ENCODE results near the gene CALB2. TPM values are rescaled to one million over a fixed set of nuclear protein-coding genes. Genes with fewer than 3 reads are reported as not detected.

CALB2 gene
- total and polyA plus RNA-seq, 2 of the 13 experiments (the other 11 are each of a cell fraction or from before 2014, with no cell fraction given): 0.37 to 0.40 TPM

DNA sequence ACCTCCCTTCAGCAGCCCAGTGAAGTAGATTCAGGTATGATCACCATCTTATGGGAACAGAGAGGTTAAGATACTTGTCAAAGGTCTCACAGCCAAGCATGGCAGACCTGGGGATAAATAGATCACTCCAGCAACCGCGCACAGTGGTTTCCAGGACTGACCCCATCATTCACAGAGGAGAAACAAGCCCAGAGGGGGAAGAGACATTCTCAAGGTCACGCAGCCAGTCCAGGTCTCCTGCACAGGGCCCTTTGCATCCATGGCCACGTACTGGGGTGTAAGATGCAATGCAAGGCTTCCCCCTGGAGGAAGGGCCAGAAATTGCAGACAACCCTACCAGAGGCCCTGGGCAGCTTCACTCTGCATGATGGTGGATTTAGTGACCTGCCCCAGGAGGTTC is 63.4 kb downstream of the CALB2 start (continued):
- TF ChIP-seq ZMYM3 (CRISPR knock-in tag; IDR thresholded peaks at IDR 0.05) (peak; percentile 87), SCMH1 (CRISPR knock-in tag; IDR thresholded peaks at IDR 0.05; ENCODE audit: borderline replicate concordance) (no peak), RAD21 (CRISPR knock-in tag; IDR thresholded peaks at IDR 0.05) (peak; percentile 51; the same call in 1 of the 2 replicates), RORA (CRISPR knock-in tag; IDR thresholded peaks at IDR 0.05) (no peak), ZNF768 (CRISPR knock-in tag; IDR thresholded peaks at IDR 0.05) (peak; percentile 94), THYN1 (CRISPR knock-in tag; IDR thresholded peaks at IDR 0.05; ENCODE audit: borderline replicate concordance, low read depth) (no peak), ZNF605 (CRISPR knock-in tag; IDR thresholded peaks at IDR 0.05) (0 out of 2 replicates have a peak, but pooled peaks have one; percentile 30), ZNF12 (CRISPR knock-in tag; IDR thresholded peaks at IDR 0.05) (no peak), RARG (CRISPR knock-in tag; IDR thresholded peaks at IDR 0.05; ENCODE audit: low read depth) (no peak), SMARCE1 (IDR thresholded peaks at IDR 0.05; ENCODE audit: borderline replicate concordance) (no peak), ZNF138 (CRISPR knock-in tag; IDR thresholded peaks at IDR 0.05; ENCODE audit: low read depth) (no peak), PTBP1 (IDR thresholded peaks at IDR 0.05; ENCODE audit: low read depth, low read length, poor library complexity, severe bottlenecking) (no peak), ZNF550 (CRISPR knock-in tag; IDR thresholded peaks at IDR 0.05; ENCODE audit: borderline replicate concordance) (no peak)
- TF ChIP-seq, protein P1, sequence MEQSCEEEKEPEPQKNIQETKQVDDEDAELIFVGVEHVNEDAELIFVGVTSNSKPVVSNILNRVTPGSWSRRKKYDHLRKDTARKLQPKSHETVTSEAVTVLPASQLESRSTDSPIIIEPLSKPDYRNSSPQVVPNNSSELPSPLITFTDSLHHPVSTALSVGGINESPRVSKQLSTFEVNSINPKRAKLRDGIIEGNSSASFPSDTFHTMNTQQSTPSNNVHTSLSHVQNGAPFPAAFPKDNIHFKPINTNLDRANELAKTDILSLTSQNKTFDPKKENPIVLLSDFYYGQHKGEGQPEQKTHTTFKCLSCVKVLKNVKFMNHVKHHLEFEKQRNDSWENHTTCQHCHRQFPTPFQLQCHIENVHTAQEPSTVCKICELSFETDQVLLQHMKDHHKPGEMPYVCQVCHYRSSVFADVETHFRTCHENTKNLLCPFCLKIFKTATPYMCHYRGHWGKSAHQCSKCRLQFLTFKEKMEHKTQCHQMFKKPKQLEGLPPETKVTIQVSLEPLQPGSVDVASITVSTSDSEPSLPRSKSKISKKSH (CRISPR knock-in tag; IDR thresholded peaks at IDR 0.05; ENCODE audit: borderline replicate concordance): 0 out of 2 replicates have a peak, but pooled peaks have one; percentile 47
- TF ChIP-seq, protein P2, sequence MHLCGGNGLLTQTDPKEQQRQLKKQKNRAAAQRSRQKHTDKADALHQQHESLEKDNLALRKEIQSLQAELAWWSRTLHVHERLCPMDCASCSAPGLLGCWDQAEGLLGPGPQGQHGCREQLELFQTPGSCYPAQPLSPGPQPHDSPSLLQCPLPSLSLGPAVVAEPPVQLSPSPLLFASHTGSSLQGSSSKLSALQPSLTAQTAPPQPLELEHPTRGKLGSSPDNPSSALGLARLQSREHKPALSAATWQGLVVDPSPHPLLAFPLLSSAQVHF (CRISPR knock-in tag; IDR thresholded peaks at IDR 0.05): no peak
- TF ChIP-seq, protein P3, sequence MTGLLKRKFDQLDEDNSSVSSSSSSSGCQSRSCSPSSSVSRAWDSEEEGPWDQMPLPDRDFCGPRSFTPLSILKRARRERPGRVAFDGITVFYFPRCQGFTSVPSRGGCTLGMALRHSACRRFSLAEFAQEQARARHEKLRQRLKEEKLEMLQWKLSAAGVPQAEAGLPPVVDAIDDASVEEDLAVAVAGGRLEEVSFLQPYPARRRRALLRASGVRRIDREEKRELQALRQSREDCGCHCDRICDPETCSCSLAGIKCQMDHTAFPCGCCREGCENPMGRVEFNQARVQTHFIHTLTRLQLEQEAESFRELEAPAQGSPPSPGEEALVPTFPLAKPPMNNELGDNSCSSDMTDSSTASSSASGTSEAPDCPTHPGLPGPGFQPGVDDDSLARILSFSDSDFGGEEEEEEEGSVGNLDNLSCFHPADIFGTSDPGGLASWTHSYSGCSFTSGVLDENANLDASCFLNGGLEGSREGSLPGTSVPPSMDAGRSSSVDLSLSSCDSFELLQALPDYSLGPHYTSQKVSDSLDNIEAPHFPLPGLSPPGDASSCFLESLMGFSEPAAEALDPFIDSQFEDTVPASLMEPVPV (CRISPR knock-in tag; IDR thresholded peaks at IDR 0.05): no peak
- TF ChIP-seq, protein P4, sequence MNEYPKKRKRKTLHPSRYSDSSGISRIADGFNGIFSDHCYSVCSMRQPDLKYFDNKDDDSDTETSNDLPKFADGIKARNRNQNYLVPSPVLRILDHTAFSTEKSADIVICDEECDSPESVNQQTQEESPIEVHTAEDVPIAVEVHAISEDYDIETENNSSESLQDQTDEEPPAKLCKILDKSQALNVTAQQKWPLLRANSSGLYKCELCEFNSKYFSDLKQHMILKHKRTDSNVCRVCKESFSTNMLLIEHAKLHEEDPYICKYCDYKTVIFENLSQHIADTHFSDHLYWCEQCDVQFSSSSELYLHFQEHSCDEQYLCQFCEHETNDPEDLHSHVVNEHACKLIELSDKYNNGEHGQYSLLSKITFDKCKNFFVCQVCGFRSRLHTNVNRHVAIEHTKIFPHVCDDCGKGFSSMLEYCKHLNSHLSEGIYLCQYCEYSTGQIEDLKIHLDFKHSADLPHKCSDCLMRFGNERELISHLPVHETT (CRISPR knock-in tag; conservative IDR thresholded peaks at IDR 0.05): no peak
